Brain microvascular endothelial cell (primary cell): Measurements from ENCODE around the gene SLC35B2.
"Not testable (repeated sequence)": the region's sequence is repeated elsewhere in the genome, so short reads cannot be mapped to it uniquely, and the experiment has no call there.

Source experiments
- DNase-seq: peaks from one replicate; pipeline ENCODE4 v3.0.0-alpha.2; 2020
- H3K27ac ChIP-seq: fragments of 250-450 bp; sonication (Bioruptor Pico); 2 replicates; pipeline ENCODE4 v1.5.1; 2020; ENCODE audit warnings: mild to moderate bottlenecking, moderate library complexity
- H3K27me3 ChIP-seq: fragments of 250-450 bp; sonication (Bioruptor Pico); replicated peaks from 2 replicates; pipeline ENCODE4 v1.5.1; 2020; ENCODE audit warnings: mild to moderate bottlenecking
- H3K36me3 ChIP-seq: fragments of 250-450 bp; sonication (Bioruptor Pico); replicated peaks from 2 replicates; pipeline ENCODE4 v1.5.1; 2020; ENCODE audit warnings: mild to moderate bottlenecking
- H3K4me3 ChIP-seq: 2 replicates; pipeline ENCODE4 v1.5.1; 2011; ENCODE audit warnings: low read depth, mild to moderate bottlenecking, control low read depth, low read length, moderate library complexity
- in situ Hi-C: cut with HindIII; loops from 2 replicates; pipeline ENCODE4 v1.10.0; 2017; ENCODE audit warnings: low sequenced_read_pairs, low pct_ligation_motif_present
- TF ChIP-seq, protein P1 (sequence below): IDR thresholded peaks from 2 replicates; pipeline ENCODE4 v1.5.1; 2011; ENCODE audit warnings: low read depth, mild to moderate bottlenecking, moderate library complexity, low read length, control low read depth, inconsistent platforms; ENCODE audit errors: missing control alignments

The SLC35B2 gene

DNA sequence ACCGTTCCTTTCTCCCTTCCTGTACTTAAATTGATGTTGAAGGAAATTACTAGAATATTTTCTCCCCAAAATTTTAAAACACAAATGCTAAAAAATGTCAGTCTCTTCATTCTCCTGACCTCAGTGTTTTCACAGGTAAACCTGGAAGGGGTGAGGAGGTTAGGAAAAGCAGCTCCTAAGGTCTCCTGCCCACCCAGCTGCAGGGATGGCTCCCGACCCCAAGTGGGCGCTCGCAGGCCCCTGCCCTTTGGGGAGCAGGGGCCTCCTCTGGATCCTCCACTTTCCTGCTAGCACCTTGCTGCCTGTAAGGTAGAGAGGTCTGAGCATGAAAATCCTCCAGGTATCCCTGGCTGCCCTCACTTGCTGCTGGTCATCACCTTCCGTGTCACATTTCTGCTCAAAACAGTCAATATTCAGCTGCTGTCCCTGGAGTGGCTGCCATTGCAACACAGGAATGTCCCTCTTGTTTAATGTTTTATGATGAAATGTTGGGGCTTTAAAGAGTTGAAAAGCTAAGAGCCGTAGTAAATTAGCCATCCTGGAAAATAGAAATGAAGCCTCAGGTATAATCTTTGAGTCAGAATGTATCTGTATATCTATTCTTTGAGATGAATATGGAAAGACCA is 21.3 kb downstream of the SLC35B2 start:
- Histone ChIP-seq H3K27me3 (no peaks in the 10 kb centered on the region), H3K4me3 (no peak overlapping the region), H3K36me3 (peaks cover 4% of the 10 kb centered on the region), H3K27ac (no peak overlapping the region)
- in situ Hi-C loops, result no loop called here
- TF ChIP-seq, protein P1, sequence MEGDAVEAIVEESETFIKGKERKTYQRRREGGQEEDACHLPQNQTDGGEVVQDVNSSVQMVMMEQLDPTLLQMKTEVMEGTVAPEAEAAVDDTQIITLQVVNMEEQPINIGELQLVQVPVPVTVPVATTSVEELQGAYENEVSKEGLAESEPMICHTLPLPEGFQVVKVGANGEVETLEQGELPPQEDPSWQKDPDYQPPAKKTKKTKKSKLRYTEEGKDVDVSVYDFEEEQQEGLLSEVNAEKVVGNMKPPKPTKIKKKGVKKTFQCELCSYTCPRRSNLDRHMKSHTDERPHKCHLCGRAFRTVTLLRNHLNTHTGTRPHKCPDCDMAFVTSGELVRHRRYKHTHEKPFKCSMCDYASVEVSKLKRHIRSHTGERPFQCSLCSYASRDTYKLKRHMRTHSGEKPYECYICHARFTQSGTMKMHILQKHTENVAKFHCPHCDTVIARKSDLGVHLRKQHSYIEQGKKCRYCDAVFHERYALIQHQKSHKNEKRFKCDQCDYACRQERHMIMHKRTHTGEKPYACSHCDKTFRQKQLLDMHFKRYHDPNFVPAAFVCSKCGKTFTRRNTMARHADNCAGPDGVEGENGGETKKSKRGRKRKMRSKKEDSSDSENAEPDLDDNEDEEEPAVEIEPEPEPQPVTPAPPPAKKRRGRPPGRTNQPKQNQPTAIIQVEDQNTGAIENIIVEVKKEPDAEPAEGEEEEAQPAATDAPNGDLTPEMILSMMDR, result no peak
- no peak for DNase-seq

DNA sequence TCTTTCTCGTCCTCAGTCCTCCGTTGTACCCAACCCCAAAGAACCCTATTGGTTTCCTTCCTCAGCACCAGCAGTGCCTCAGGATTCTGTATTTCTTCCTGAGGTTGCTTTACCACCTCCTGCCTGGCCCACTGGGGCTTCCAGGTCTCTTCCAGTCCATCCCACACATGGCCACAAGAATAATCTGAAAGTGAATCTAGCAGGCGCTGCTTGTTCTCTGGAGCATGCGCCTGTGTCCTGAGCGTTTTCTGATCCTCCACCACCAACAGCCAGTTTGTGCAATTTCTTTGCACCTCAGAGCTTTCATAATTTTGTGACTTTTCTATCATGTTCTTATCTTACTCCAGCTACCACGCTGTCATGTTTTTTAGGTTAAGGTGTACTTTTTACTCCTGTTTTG is 22.1 kb downstream of the SLC35B2 start:
- Histone ChIP-seq H3K27ac (no peak overlapping the region), H3K27me3 (no peaks in the 10 kb centered on the region), H3K36me3 (peaks cover 4% of the 10 kb centered on the region), H3K4me3 (no peak overlapping the region)
- TF ChIP-seq, protein P1, result no peak
- in situ Hi-C loops, result no loop called here
- DNase-seq, result no peak

DNA sequence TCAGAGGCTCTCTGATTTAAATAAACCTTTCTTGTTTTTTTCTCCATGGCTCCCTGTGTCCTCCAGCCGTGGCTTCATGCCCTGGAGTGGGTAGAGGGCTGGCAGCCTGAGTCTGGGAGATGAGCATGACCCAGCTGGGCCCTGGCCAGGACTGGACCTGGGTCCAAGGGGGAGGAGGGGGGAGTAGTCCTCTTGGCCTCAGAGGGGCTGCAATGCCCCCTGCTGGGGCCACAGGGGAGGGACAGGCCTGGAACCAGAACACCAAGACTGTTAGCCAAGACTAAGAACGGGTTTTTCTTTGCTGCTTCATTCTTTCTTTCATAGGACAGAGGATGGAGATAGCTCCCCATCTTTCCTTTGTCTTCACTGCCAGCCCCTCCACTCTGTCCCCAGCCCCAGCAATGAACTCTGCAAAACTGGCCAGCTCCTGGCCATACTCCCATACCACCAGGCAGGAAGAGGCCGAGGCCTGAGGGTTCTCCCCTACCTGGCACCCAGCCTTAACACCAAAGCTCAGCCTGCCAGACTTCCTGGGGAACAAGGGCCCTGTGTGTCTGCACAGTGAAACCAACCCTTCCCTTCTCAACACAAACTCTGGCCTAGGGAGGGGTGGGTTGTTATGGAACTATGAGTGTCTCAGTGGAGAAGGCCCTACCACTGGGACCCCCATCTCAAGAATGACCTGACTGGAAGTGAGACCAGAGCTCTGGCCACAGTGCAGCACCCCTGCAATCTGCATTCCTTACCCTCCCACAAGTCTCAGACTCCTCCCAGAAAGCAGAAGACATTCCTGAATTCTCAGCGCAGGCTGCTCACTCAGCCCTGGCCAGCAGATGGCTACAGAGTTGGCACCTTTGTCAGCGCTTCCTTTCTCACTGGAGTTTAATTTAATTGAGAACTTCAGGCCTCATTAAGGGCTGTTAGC is 23.0 kb downstream of the SLC35B2 start:
- TF ChIP-seq, protein P1, result peak; percentile 94
- peak; percentile 65 for DNase-seq
- Histone ChIP-seq H3K36me3 (peaks cover 4% of the 10 kb centered on the region), H3K27ac (no peak overlapping the region), H3K27me3 (no peaks in the 10 kb centered on the region), H3K4me3 (no peak overlapping the region)
- in situ Hi-C loops, result no loop called here

DNA sequence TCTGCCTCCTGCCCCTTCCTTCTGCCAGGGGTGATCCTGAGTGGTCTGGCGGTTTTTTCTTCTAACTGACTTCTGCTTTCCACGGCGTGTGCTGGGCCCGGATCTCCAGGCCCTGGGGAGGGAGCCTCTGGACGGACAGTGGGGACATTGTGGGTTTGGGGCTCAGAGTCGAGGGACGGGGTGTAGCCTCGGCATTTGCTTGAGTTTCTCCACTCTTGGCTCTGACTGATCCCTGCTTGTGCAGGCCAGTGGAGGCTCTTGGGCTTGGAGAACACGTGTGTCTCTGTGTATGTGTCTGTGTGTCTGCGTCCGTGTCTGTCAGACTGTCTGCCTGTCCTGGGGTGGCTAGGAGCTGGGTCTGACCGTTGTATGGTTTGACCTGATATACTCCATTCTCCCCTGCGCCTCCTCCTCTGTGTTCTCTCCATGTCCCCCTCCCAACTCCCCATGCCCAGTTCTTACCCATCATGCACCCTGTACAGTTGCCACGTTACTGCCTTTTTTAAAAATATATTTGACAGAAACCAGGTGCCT is 23.7 kb downstream of the SLC35B2 start:
- Histone ChIP-seq H3K27me3 (no peaks in the 10 kb centered on the region), H3K27ac (no peak overlapping the region), H3K4me3 (no peak overlapping the region), H3K36me3 (peaks cover 4% of the 10 kb centered on the region)
- in situ Hi-C loops, result no loop called here
- DNase-seq, result no peak
- TF ChIP-seq, protein P1, result no peak

DNA sequence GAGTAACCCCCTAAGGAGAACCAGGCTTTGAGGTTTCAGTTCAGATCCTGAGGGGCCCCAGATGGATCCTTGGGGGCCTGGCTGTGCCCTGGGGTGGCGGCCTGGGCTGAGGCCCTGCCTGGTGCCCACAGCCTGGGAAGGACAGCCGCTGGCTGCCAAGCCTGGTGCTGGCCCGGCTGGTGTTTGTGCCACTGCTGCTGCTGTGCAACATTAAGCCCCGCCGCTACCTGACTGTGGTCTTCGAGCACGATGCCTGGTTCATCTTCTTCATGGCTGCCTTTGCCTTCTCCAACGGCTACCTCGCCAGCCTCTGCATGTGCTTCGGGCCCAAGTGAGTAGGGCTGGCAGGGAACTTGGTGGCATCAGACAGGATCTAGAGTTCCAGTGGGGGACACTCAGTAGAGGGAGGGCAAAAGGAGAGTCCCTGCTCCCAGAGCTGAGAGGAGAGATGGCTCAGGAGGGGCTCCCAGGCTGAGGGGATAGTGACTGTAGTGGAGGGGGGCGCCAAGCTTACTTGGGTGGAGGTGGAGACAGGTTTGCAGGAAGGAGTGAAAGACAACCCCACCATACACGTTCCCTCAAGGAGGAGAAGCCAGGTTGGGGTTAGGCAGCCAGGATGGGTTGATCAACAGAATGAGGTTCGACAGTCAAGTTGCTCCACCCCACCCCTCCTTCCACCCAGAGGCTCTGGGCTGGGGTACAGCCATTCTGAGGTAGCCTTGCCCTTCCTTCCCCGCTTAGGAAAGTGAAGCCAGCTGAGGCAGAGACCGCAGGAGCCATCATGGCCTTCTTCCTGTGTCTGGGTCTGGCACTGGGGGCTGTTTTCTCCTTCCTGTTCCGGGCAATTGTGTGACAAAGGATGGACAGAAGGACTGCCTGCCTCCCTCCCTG is 24.4 kb downstream of the SLC35B2 start:
- no peak for DNase-seq

DNA sequence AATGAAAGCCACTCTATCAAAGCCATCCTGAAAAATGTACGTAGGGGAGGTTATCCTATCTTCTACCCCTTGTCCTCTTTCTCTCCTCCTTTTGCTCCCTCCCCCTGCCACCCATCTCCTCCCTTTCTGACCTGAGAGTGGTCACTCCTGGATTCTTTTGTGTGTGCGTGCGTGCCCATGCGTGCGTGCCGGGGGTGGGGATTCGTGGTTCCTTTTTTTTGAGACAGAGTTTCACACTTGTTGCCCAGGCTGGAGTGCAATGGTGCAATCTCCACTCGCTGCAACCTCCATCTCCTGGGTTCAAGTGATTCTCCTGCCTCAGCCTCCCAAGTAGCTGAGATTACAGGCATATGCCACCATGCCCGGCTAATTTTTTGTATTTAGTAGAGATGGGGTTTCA is 25.9 kb downstream of the SLC35B2 start:
- H3K4me3 ChIP-seq, in situ Hi-C loops, H3K27me3 ChIP-seq, H3K36me3 ChIP-seq, H3K27ac ChIP-seq, DNase-seq: not testable (repeated sequence)

More for the DNA sequence above, 24.4 kb downstream of the SLC35B2 start:
- TF ChIP-seq, protein P1, result no peak
- Histone ChIP-seq H3K27me3 (no peaks in the 10 kb centered on the region), H3K4me3 (no peak overlapping the region), H3K27ac (no peak overlapping the region), H3K36me3 (peaks cover 4% of the 10 kb centered on the region)
- in situ Hi-C loops, result no loop called here
